ENCODE measurements around the gene ZNF830. TPM values are rescaled to one million over a fixed set of nuclear protein-coding genes. Genes with fewer than 3 reads are reported as not detected.

ZNF830 gene
- total RNA-seq, 1 experiment from 2014 or later: 12.4 TPM

DNA sequence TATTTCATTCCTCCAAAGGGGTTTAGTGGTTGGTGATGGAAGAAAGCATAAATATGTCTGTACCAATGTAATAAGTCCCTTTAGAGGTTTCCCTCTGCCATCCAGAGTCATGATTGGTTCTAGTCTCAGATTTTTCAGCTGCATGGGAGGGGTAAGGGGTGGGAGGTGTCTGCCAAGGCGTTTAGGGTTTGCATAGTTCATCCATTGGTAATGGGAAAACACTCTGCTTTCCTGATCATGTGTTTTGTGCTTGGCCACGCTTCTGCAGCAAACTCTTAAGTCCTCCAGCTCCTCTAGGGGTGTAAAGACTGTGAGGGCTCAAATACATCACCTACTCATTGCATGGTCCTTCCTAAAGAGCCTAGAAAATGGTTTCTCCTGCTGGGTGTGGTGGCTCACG, 48.8 kb downstream of the ZNF830 start:
- no peak for DNase-seq
- peaks cover 13% of the 10 kb centered on the region for H3K36me3 ChIP-seq
- no peaks in the 10 kb centered on the region for H3K27me3 ChIP-seq
- H3K9me3 ChIP-seq: no peaks in the 10 kb centered on the region
- H3K4me3 ChIP-seq: no peak overlapping the region

- Histone ChIP-seq H3K4me3 (no peak overlapping the region), H3K27me3 (no peaks in the 10 kb centered on the region), H3K36me3 (peaks cover 25% of the 10 kb centered on the region), H3K9me3 (no peaks in the 10 kb centered on the region)
- DNase-seq: no peak
Observed at GRCh38 chr17:35011671-35012216, 50.4 kb downstream of the ZNF830 start.

Other genes with a start within 250 kb of the ZNF830 start
- not detected in 2 replicates for gene CCT6B, start 80 bp upstream of the ZNF830 start, total RNA-seq (2014; rRNA removed; shearing (Covaris generic); ENCODE audit: low replicate concordance)
- gene LIG3, start 19.0 kb downstream of the ZNF830 start, total RNA-seq (2014; rRNA removed; shearing (Covaris generic); ENCODE audit: low replicate concordance): 16.3 and 45.6 TPM in 2 replicates
- 10.5 and 18.0 TPM in 2 replicates for gene RFFL, start 102.2 kb downstream of the ZNF830 start, total RNA-seq (2014; rRNA removed; shearing (Covaris generic); ENCODE audit: low replicate concordance)
- 9.4 and 18.8 TPM in 2 replicates for gene RAD51D, start 158.3 kb downstream of the ZNF830 start, total RNA-seq (2014; rRNA removed; shearing (Covaris generic); ENCODE audit: low replicate concordance)
- gene FNDC8, start 160.1 kb downstream of the ZNF830 start, total RNA-seq (2014; rRNA removed; shearing (Covaris generic); ENCODE audit: low replicate concordance): not detected in 2 replicates
- 25.6 and 71.4 TPM in 2 replicates for gene NLE1, start 180.8 kb downstream of the ZNF830 start, total RNA-seq (2014; rRNA removed; shearing (Covaris generic); ENCODE audit: low replicate concordance)
- not detected in 2 replicates for gene UNC45B, start 186.3 kb downstream of the ZNF830 start, total RNA-seq (2014; rRNA removed; shearing (Covaris generic); ENCODE audit: low replicate concordance)
- not detected in 2 replicates for gene SLC35G3, start 232.9 kb downstream of the ZNF830 start, total RNA-seq (2014; rRNA removed; shearing (Covaris generic); ENCODE audit: low replicate concordance)